ENCODE measurements around the gene NELL1. TPM values are rescaled to one million over a fixed set of nuclear protein-coding genes. Genes with fewer than 3 reads are reported as not detected.

Gene NELL1
- total RNA-seq, 1 donor from 2014 or later: not detected

DNA sequence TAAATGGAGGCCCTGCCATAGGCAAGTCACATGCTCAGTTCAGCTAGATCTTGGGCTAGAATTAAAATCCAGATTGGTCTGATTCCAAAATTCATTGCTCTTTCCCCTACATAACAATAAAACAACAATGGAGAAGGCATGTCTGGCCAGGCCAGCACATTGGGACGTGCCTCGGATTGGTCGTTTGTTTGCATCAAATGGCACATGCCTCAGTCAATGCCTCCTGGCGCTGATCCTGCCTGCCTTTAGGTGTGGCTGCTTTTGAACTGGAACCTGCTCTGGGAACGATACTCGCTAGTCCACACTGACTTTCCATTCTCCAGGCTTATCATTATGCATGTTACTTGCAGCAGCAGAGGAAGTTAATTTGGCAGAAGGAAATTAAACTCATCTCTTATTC, 322.1 kb downstream of the NELL1 start:
- no peak overlapping the region for H3K9ac ChIP-seq

DNA sequence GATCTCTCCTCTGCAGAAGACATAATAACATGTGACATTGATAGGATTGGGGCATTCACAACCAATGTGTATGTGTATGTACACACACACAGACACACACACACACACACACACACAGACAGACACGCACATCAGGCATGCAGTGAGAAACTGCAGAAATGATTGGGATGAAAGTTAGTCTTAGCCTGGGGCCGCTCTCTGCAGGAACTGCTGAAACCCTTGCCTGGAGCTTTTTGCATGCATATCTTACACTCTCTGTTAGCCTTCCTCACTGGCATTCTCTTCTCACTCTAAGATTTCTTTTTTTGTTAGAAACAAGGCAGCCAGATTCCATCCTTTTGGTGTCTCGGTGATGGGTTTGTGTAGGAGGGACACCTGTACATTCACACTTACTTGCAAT, 337.9 kb downstream of the NELL1 start:
- H3K36me3 Mint-ChIP-seq: peaks cover 2% of the 10 kb centered on the region
- H3K9ac ChIP-seq: no peak overlapping the region
- no peak overlapping the region for H3K27ac ChIP-seq
- H3K36me3 ChIP-seq: no peaks in the 10 kb centered on the region
- H3K27ac Mint-ChIP-seq: no peak overlapping the region
- H3K27me3 ChIP-seq: no peaks in the 10 kb centered on the region
- H3K9me3 ChIP-seq (ENCODE audit: low read depth): no peaks in the 10 kb centered on the region
- H3F3A ChIP-seq (ENCODE audit: low read depth): no peaks in the 10 kb centered on the region
- H3K27me3 Mint-ChIP-seq (ENCODE audit: insufficient read depth, low read depth): no peaks in the 10 kb centered on the region
- peaks cover 6% of the 10 kb centered on the region for H3K4me1 Mint-ChIP-seq
- no peak for TF ChIP-seq EZH2 (IDR thresholded peaks at IDR 0.05)
- TF ChIP-seq EZH2phosphoT487 (IDR thresholded peaks at IDR 0.05): no peak
- TF ChIP-seq, protein P1, sequence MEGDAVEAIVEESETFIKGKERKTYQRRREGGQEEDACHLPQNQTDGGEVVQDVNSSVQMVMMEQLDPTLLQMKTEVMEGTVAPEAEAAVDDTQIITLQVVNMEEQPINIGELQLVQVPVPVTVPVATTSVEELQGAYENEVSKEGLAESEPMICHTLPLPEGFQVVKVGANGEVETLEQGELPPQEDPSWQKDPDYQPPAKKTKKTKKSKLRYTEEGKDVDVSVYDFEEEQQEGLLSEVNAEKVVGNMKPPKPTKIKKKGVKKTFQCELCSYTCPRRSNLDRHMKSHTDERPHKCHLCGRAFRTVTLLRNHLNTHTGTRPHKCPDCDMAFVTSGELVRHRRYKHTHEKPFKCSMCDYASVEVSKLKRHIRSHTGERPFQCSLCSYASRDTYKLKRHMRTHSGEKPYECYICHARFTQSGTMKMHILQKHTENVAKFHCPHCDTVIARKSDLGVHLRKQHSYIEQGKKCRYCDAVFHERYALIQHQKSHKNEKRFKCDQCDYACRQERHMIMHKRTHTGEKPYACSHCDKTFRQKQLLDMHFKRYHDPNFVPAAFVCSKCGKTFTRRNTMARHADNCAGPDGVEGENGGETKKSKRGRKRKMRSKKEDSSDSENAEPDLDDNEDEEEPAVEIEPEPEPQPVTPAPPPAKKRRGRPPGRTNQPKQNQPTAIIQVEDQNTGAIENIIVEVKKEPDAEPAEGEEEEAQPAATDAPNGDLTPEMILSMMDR (IDR thresholded peaks at IDR 0.05): no peak
- no peak overlapping the region for H3K4me3 ChIP-seq
- peaks cover 3% of the 10 kb centered on the region for H3K9me3 Mint-ChIP-seq
- no peak overlapping the region for H3K4me3 Mint-ChIP-seq
- no peak for DNase-seq (ENCODE audit: low spot score)
- H2AFZ ChIP-seq (replicated peaks): no peak overlapping the region
- H4K20me1 ChIP-seq (ENCODE audit: low read depth): no peaks in the 10 kb centered on the region
- no peaks in the 10 kb centered on the region for H3K79me2 ChIP-seq (ENCODE audit: low read depth)
- H3K4me1 ChIP-seq: peaks cover 16% of the 10 kb centered on the region
- no peak overlapping the region for H3K4me2 ChIP-seq

More for the DNA sequence above, 322.1 kb downstream of the NELL1 start:
- no peak overlapping the region for H3K4me2 ChIP-seq
- H3K27ac ChIP-seq: no peak overlapping the region
- no peak overlapping the region for H3K4me3 ChIP-seq
- Mint-ChIP-seq H3K27ac (no peak overlapping the region), H3K4me3 (no peak overlapping the region), H3K36me3 (peaks cover 2% of the 10 kb centered on the region), H3K9me3 (no peaks in the 10 kb centered on the region), H3K4me1 (no peaks in the 10 kb centered on the region), H3K27me3 (ENCODE audit: insufficient read depth, low read depth) (peaks cover 3% of the 10 kb centered on the region)
- H2AFZ ChIP-seq (replicated peaks): no peak overlapping the region
- no peaks in the 10 kb centered on the region for H3K27me3 ChIP-seq
- DNase-seq (ENCODE audit: low spot score): no peak
- H3K79me2 ChIP-seq (ENCODE audit: low read depth): no peaks in the 10 kb centered on the region
- no peaks in the 10 kb centered on the region for H3F3A ChIP-seq (ENCODE audit: low read depth)
- no peaks in the 10 kb centered on the region for H3K36me3 ChIP-seq
- H3K9me3 ChIP-seq (ENCODE audit: low read depth): no peaks in the 10 kb centered on the region
- H4K20me1 ChIP-seq (ENCODE audit: low read depth): no peaks in the 10 kb centered on the region
- no peak for TF ChIP-seq EZH2 (IDR thresholded peaks at IDR 0.05)
- no peak for TF ChIP-seq EZH2phosphoT487 (IDR thresholded peaks at IDR 0.05)
- TF ChIP-seq, protein P1 (IDR thresholded peaks at IDR 0.05): no peak
- no peaks in the 10 kb centered on the region for H3K4me1 ChIP-seq

DNA sequence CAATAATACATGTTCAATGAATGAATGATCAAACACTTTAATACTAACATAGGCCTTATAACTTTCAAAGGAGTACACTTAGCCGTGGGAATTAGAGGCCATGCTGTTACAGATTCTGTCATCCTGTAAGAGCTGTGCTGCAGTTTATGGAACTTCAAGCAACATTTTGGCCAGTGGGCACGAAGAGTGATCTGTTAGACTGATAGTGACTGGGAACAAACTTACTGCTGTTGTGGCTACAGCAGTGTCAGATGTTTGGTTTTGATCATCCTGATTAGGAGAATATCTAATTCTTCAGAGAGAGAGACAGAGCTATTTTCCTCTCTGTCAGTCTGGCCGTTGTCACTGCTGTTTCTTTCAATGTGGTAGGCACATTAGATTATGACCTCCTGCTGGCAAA, 348.9 kb downstream of the NELL1 start:
- Histone ChIP-seq H3K9ac (no peak overlapping the region), H3K4me3 (no peak overlapping the region), H4K20me1 (ENCODE audit: low read depth) (no peaks in the 10 kb centered on the region), H3K27me3 (no peaks in the 10 kb centered on the region), H3K9me3 (ENCODE audit: low read depth) (no peaks in the 10 kb centered on the region), H3K79me2 (ENCODE audit: low read depth) (no peaks in the 10 kb centered on the region), H2AFZ (replicated peaks) (no peak overlapping the region), H3K27ac (no peak overlapping the region), H3F3A (ENCODE audit: low read depth) (no peaks in the 10 kb centered on the region), H3K4me2 (no peak overlapping the region), H3K4me1 (peaks cover 19% of the 10 kb centered on the region), H3K36me3 (no peaks in the 10 kb centered on the region)
- H3K27me3 Mint-ChIP-seq (ENCODE audit: insufficient read depth, low read depth): peaks cover 2% of the 10 kb centered on the region
- no peak overlapping the region for H3K27ac Mint-ChIP-seq
- TF ChIP-seq, protein P1 (IDR thresholded peaks at IDR 0.05): no peak
- TF ChIP-seq EZH2phosphoT487 (IDR thresholded peaks at IDR 0.05) (no peak), EZH2 (IDR thresholded peaks at IDR 0.05) (no peak)
- peaks cover 1% of the 10 kb centered on the region for H3K36me3 Mint-ChIP-seq
- no peak overlapping the region for H3K4me3 Mint-ChIP-seq
- H3K4me1 Mint-ChIP-seq: peaks cover 38% of the 10 kb centered on the region
- H3K9me3 Mint-ChIP-seq: no peaks in the 10 kb centered on the region
- no peak for DNase-seq (ENCODE audit: low spot score)

Data from neural progenitor cell (in vitro differentiated cells).